ENCODE measurements around the gene LAMP2. TPM values are rescaled to one million over a fixed set of nuclear protein-coding genes. Genes with fewer than 3 reads are reported as not detected.

Gene LAMP2
- total RNA-seq, 1 experiment from 2014 or later, result 119 TPM

- no peaks in the 10 kb centered on the region for H3K4me1 ChIP-seq
- intact Hi-C loops (cut with micrococcal nuclease; ENCODE audit: unreplicated experiment), result no loop called here
- Mint-ChIP-seq H3K4me1 (ENCODE audit: low read depth, unreplicated experiment) (no peaks in the 10 kb centered on the region), H3K9me3 (ENCODE audit: unreplicated experiment) (no peaks in the 10 kb centered on the region), H3K27me3 (ENCODE audit: insufficient read depth, unreplicated experiment) (no peaks in the 10 kb centered on the region), H3K36me3 (ENCODE audit: insufficient read depth, unreplicated experiment) (no peaks in the 10 kb centered on the region), H3K27ac (ENCODE audit: unreplicated experiment) (no peak overlapping the region), H3K4me3 (ENCODE audit: unreplicated experiment) (no peak overlapping the region)
- H3K36me3 ChIP-seq (ENCODE audit: control insufficient read depth, insufficient read depth, low read length), result no peaks in the 10 kb centered on the region
- no peaks in the 10 kb centered on the region for H3K9me3 ChIP-seq
- ChIA-PET CTCF (no interaction called here), POLR2A (no interaction called here)
- no TSS peak for BruUV-seq (replicated peaks)
- no peak for DNase-seq
- no peak overlapping the region for H3K4me3 ChIP-seq (ENCODE audit: low read depth, low read length)
- H3K27me3 ChIP-seq (replicated peaks; ENCODE audit: control insufficient read depth, insufficient read depth, low read length), result no peaks in the 10 kb centered on the region
- TF ChIP-seq CTCF (IDR thresholded peaks at IDR 0.05; ENCODE audit: insufficient read depth in 1 of 2, low read depth in 1 of 2, low read length in 1 of 2, severe bottlenecking in 1 of 2, unreplicated experiment in 1 of 2), result no peak
These were observed 42.5 kb downstream of the LAMP2 start for GRCh38 chrX:120426599-120426998.

DNA sequence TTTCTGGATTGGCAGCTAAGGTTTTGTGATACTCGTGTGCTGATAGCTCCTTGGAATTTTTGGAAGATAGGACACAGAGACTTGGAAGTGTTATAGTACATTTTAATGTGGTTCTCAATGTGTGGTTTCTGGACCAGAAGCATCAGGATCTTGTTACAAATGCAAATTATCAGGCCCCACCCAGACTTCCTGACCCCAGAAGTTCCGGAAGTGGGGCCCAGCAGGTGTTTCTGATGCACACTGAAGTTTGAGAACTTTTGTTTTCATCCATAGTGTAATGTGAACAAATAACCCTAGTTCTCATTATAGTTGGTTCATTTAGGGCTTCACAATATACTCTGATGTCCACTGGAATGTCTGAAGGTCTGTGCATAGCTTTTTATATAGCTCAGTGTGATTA lies 49.6 kb downstream of the LAMP2 start:
- POLR2A ChIA-PET, result no interaction called here
- H3K4me1 ChIP-seq, result no peaks in the 10 kb centered on the region
- no peak for TF ChIP-seq CTCF (IDR thresholded peaks at IDR 0.05; ENCODE audit: insufficient read depth in 1 of 2, low read depth in 1 of 2, low read length in 1 of 2, severe bottlenecking in 1 of 2, unreplicated experiment in 1 of 2)
- H3K9me3 ChIP-seq, result no peaks in the 10 kb centered on the region
- Mint-ChIP-seq H3K9me3 (ENCODE audit: unreplicated experiment) (no peaks in the 10 kb centered on the region), H3K27ac (ENCODE audit: unreplicated experiment) (no peak overlapping the region), H3K4me3 (ENCODE audit: unreplicated experiment) (no peak overlapping the region), H3K4me1 (ENCODE audit: low read depth, unreplicated experiment) (no peaks in the 10 kb centered on the region), H3K27me3 (ENCODE audit: insufficient read depth, unreplicated experiment) (no peaks in the 10 kb centered on the region), H3K36me3 (ENCODE audit: insufficient read depth, unreplicated experiment) (no peaks in the 10 kb centered on the region)
- intact Hi-C loops (cut with micrococcal nuclease; ENCODE audit: unreplicated experiment), result no loop called here
- CTCF ChIA-PET, result interaction anchor here (0.6 kb wide), 1 partner anchor 582 kb away, joined by 4 read pairs; no protein-coding TSS in a partner anchor
- no peak overlapping the region for H3K4me3 ChIP-seq (ENCODE audit: low read depth, low read length)
- BruUV-seq (replicated peaks), result no TSS peak
- H3K27me3 ChIP-seq (replicated peaks; ENCODE audit: control insufficient read depth, insufficient read depth, low read length), result no peaks in the 10 kb centered on the region
- no peak for DNase-seq
- no peaks in the 10 kb centered on the region for H3K36me3 ChIP-seq (ENCODE audit: control insufficient read depth, insufficient read depth, low read length)

DNA sequence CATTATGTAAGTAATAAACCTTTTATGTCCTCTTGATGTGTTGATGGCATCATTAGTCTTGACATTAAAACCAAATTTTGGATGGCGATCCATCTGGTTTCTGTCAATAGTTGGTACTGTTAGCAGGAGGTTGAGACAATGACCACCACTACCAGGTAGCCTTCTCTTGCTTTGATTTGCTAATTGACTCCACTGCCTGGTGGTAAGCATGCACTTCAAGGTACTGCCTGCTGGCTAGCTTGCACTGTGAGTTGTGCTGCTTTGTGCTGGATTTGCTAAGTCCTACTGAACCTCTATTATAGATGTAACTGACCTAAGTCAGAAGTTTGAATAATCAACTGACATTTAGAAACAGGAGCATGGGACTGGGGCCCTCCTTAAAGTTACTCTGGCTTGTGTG lies 60.9 kb downstream of the LAMP2 start:
- CTCF ChIA-PET, result no interaction called here
- no peak for TF ChIP-seq CTCF (IDR thresholded peaks at IDR 0.05; ENCODE audit: insufficient read depth in 1 of 2, low read depth in 1 of 2, low read length in 1 of 2, severe bottlenecking in 1 of 2, unreplicated experiment in 1 of 2)
- POLR2A ChIA-PET, result no interaction called here
- no peak overlapping the region for H3K4me3 Mint-ChIP-seq (ENCODE audit: unreplicated experiment)
- Histone ChIP-seq H3K9me3 (no peaks in the 10 kb centered on the region), H3K27me3 (replicated peaks; ENCODE audit: control insufficient read depth, insufficient read depth, low read length) (no peaks in the 10 kb centered on the region), H3K4me1 (no peaks in the 10 kb centered on the region), H3K4me3 (ENCODE audit: low read depth, low read length) (no peak overlapping the region), H3K36me3 (ENCODE audit: control insufficient read depth, insufficient read depth, low read length) (no peaks in the 10 kb centered on the region)
- DNase-seq, result no peak
- intact Hi-C loops (cut with micrococcal nuclease; ENCODE audit: unreplicated experiment), result no loop called here
- peaks cover 12% of the 10 kb centered on the region for H3K9me3 Mint-ChIP-seq (ENCODE audit: unreplicated experiment)
- no peaks in the 10 kb centered on the region for H3K4me1 Mint-ChIP-seq (ENCODE audit: low read depth, unreplicated experiment)
- H3K27me3 Mint-ChIP-seq (ENCODE audit: insufficient read depth, unreplicated experiment), result no peaks in the 10 kb centered on the region
- H3K36me3 Mint-ChIP-seq (ENCODE audit: insufficient read depth, unreplicated experiment), result no peaks in the 10 kb centered on the region
- BruUV-seq (replicated peaks), result no TSS peak
- no peak overlapping the region for H3K27ac Mint-ChIP-seq (ENCODE audit: unreplicated experiment)
